Measurements from ENCODE around the gene SH3RF3.
"Not testable (repeated sequence)": the region's sequence is repeated elsewhere in the genome, so short reads cannot be mapped to it uniquely, and the experiment has no call there.

Gene SH3RF3
- 0.10 to 1.1 (median 0.40) reads per million in 4 experiments for total RNA-seq

- DNase-seq, result no peak
These were observed at the start of gene SH3RF3 for GRCh38 chr2:109128616-109129355. SH3RF3 (plus strand) TSS chr2:109129205.

- no peak for DNase-seq
These were observed 49.4 kb upstream of the SH3RF3 start for GRCh38 chr2:109079590-109079989.

GRCh38 chr2:109080109-109080508, 48.9 kb upstream of the SH3RF3 start:
- no peak for DNase-seq

GRCh38 chr2:109080757-109081156, 48.2 kb upstream of the SH3RF3 start:
- no peak for DNase-seq

GRCh38 chr2:109081374-109081773, 47.6 kb upstream of the SH3RF3 start:
- DNase-seq, result no peak

- no peak for DNase-seq
These were observed 45.2 kb upstream of the SH3RF3 start for GRCh38 chr2:109083771-109084170.

- DNase-seq, result no peak
These were observed 44.7 kb upstream of the SH3RF3 start for GRCh38 chr2:109084341-109084740.

- DNase-seq, result no peak
These were observed 42.9 kb upstream of the SH3RF3 start for GRCh38 chr2:109085912-109086742.

- DNase-seq, result no peak
These were observed 42.3 kb upstream of the SH3RF3 start for GRCh38 chr2:109086743-109087020.

GRCh38 chr2:109087055-109087663, 41.8 kb upstream of the SH3RF3 start:
- DNase-seq, result no peak

- DNase-seq, result no peak
These were observed 39.3 kb upstream of the SH3RF3 start for GRCh38 chr2:109089602-109090300.

- DNase-seq, result no peak
These were observed 37.5 kb upstream of the SH3RF3 start for GRCh38 chr2:109091526-109091925.

- DNase-seq, result no peak
These were observed 34.9 kb upstream of the SH3RF3 start for GRCh38 chr2:109094144-109094543.

GRCh38 chr2:109098251-109098920, 30.6 kb upstream of the SH3RF3 start:
- DNase-seq, result no peak

- no peak for DNase-seq
These were observed 30.1 kb upstream of the SH3RF3 start for GRCh38 chr2:109098921-109099273.

- DNase-seq, result no peak
These were observed 26.3 kb upstream of the SH3RF3 start for GRCh38 chr2:109102588-109103233.

GRCh38 chr2:109105113-109105512, 23.9 kb upstream of the SH3RF3 start:
- DNase-seq, result no peak

- DNase-seq, result no peak
These were observed 20.3 kb upstream of the SH3RF3 start for GRCh38 chr2:109108740-109109139.

GRCh38 chr2:109109342-109109741, 19.7 kb upstream of the SH3RF3 start:
- DNase-seq, result no peak

GRCh38 chr2:109110170-109110569, 18.8 kb upstream of the SH3RF3 start:
- no peak for DNase-seq

GRCh38 chr2:109117181-109117580, 11.8 kb upstream of the SH3RF3 start:
- DNase-seq, result not testable (repeated sequence)

- DNase-seq, result no peak
These were observed 11.2 kb upstream of the SH3RF3 start for GRCh38 chr2:109117780-109118179.

Measured in effector CD8-positive, alpha-beta T cell (primary cell).